ENCODE measurements around the gene FBXL3.
A peak's percentile ranks its signal among the peaks of the same experiment; 100 is the strongest.

The FBXL3 gene, protein sequence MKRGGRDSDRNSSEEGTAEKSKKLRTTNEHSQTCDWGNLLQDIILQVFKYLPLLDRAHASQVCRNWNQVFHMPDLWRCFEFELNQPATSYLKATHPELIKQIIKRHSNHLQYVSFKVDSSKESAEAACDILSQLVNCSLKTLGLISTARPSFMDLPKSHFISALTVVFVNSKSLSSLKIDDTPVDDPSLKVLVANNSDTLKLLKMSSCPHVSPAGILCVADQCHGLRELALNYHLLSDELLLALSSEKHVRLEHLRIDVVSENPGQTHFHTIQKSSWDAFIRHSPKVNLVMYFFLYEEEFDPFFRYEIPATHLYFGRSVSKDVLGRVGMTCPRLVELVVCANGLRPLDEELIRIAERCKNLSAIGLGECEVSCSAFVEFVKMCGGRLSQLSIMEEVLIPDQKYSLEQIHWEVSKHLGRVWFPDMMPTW

DNA sequence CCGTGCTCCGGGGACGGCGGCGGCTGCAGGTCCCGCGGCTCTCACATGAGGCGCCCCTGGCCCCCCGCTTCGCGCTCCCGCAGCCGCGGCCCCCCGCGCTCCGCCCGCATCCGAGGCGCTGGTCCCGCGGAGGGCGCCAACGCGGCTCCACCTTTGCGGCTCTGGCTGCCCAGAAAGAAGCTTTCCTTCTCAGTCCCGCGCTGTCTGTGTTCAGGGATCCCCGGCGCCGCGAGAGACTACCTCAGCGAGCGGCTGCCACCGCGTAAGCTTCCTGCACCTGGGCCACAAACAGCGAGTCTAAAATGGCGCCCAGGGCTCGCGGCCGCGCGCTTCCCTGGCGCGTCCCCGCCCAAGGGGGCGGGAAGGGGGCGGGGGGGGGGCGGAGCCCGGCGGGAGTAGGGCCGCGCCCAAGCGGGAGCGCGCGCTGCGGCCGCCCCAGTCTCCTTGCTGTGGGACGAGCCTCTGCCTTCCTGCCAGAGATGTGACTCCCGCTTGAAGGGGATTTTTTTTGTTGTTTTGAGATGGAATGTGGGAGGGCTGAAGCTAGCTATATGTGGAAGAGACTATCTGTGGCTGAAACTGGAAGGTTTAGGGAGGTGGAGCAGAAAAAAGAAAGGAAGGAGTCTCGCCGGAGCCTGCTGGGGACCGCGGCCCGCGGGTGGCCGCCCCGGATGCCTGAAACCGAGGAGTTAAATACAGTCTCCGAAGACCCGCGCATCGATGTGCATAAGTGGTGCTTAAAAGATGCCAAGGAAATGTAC lies at the start of gene FBXL3:
Gene FBXL3 (minus strand): TSS at position 299 of the 761 bp plus-strand sequence. CDS start 5,299 bp downstream, outside the sequence.
- peak; percentile 40 for DNase-seq

DNA sequence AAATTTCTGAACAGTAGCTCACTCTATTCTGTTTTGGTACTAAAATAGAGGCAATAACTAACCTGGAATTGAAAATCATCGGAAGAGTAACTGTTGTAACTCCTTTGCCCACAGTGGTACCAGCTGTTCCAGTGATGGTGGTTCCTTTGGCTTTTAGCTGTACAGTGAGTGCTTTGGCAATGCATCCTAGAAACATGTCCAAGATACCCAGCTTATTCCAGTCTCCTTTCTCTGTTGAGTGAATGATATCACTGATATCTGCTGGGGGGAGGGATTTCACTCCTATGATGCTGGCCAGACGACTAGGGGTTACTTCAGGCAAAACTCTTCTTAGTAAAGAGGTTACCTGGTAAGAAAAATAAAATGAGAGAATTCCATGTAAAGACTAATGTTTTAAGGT lies 40.6 kb upstream of the FBXL3 start:
- DNase-seq: no peak

- DNase-seq: no peak
Measured at GRCh38 chr13:77065461-77066147, 38.6 kb upstream of the FBXL3 start.

GRCh38 chr13:77062097-77062496 lies 35.1 kb upstream of the FBXL3 start:
- no peak for DNase-seq

DNA sequence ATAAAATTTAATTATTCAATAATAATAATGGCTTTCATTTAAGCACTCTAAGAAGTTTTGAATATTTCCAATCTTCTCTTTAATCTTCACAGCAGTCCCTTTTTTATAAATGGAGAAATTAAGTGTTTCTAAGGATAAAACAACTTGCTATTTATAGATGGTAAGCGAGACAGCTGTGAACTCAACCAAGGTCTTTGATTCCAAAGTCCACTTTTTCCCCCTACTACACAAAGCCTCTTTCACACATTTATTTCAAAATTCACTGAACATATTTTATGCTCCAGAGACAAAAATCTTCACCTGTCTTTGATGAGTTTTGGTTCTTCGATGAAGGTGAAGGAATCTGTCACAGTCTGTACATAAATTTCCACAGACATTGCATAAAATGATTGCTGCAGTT lies 34.4 kb upstream of the FBXL3 start:
- DNase-seq: no peak

GRCh38 chr13:77056886-77057285 lies 29.9 kb upstream of the FBXL3 start:
- no peak for DNase-seq

- DNase-seq: no peak
Measured at GRCh38 chr13:77056382-77056781, 29.4 kb upstream of the FBXL3 start.

- DNase-seq: no peak
Measured at GRCh38 chr13:77055158-77055557, 28.2 kb upstream of the FBXL3 start.

DNA sequence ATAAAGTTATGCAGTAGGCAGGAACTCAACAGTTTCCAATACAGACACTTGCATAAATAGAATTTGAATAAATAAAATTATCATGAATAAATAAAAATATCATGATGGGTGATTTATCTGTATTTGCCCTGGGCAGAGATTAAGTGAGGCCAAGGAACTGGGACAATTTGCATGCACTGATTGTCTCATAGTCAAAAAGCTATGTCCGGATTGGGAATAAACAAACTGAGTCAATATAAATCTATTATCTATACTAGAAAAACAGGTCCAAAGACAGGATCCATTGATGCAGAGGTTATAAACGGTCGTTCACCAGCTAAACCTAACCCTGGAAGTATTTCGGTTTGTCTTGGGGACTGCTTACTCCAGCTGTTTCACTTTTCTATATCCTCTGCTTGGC lies 26.2 kb upstream of the FBXL3 start:
- no peak for DNase-seq

DNA sequence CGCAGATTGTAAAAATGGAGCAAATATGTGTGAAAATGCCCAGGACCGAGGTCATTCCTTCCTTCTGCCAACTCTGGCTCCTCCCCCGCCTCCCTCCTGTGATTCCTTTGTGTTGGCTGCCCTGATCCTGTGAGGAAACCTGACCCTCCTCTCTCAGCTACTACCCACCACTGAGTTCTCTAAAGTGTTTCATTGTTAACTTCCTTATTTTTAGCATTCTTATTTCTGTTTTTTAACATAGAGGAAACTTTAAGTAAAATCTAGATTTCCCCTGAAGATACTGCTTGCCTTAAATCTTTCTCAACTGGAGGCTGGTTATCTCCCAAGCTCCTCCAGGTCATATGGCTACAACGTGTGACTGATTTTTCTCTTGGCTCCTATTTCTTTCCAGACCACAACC lies 21.7 kb upstream of the FBXL3 start:
- DNase-seq: no peak

DNA sequence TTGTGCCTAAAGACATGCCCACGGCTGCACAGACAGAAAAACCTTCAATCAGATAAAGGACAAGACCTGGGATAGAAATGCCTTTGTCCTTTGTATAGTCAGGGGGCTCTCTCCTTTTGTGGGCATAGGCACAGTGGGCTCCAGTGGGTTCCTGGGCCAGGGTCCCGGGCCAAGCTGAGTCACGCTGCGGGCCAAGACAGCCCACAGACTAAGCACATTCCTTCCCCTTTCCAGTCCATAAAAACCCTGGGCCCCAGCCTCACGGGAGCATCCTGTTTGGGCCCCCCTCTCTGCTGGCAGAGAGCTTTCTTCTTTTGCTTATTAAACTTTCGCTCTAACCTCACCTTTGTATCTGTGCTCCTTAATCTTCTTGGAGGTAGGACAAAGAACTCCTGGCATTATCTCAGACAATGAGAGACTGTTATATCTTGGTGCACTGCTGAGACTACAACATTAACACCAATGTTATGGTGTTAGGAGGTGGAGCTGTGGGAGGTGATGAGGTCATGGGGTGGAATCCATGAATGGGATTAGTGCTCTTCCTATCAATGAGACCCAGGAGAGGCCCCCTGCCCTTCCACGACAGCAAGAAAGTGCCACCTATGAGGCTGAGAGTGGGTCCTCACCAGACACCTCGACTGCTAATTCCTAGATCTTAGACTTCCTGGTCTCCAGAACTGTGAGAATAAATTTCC lies 20.8 kb upstream of the FBXL3 start:
- DNase-seq: no peak

DNA sequence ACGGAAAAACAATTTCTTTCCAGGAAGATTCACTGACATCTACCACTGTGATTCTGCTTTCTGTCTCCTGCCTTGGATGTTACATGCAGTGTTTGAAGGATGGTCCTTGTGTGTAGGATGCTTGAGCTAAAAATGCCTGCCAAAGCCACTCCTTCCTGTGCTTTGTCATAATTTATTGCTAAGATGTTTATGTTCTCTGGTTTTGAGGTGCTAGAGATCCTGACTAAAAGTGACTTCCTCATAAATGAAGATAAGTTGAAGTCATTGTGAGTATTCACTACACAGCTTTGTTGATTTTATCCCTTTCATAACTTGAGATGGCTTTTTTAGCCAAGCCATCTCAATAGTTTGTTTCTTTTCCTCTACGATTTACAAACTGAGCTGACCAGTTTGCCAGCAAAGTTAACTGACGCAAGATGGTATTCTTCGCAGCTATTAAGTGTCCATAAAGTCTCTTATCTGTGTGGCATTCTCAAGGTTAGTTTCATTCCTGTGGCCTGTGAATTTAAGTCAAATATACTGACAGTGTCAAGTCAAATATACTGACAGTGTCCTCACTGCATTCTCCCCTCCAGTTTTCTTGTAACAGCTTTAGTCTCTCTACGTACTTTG lies 15.7 kb upstream of the FBXL3 start:
- DNase-seq: no peak

DNA sequence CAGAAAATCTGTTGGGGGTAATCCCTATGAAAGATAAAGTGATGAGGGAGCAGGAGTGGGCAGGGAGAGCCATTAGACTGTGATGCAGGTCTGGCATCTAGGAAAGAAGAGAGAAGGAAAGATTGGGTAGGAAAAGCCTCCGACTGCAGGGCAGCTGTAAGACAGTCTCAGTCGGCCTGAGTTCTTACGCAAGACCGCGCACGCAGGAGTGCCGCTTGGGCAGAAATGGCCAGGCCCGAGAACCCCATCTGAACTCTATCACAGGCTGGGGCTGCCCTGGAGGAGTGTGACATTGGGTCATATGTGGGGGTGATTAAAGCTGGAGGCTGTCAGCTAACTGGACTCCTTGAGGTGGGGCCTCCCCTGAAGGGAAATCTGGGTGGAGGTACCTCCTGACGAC lies 13.9 kb upstream of the FBXL3 start:
- no peak for DNase-seq

GRCh38 chr13:77040076-77040475 lies 13.1 kb upstream of the FBXL3 start:
- no peak for DNase-seq

- no peak for DNase-seq
Measured at GRCh38 chr13:77038907-77039480, 12.0 kb upstream of the FBXL3 start.

GRCh38 chr13:77036279-77036678 lies 9.3 kb upstream of the FBXL3 start:
- no peak for DNase-seq

DNA sequence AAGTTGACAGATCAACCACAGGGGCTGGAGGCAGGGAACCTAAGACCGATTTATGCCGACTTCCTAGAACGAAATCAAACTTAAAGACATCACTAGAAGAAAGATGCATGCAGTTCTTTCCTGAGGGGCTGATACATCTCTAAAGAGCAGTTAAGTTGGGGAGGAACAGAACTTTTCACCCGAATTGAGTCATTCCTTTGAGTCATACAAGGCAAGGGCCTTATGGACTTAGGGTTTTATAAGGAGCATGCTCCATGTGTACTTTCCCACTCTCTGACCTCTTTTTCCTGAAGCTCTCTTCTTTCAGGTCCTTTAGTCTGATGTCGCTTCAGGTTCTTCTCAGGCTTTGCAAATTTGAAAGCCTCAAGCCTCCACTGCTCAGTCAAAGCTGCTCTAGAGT lies 7.9 kb upstream of the FBXL3 start:
- DNase-seq: no peak

- no peak for DNase-seq
Measured at GRCh38 chr13:77033717-77034302, 6.9 kb upstream of the FBXL3 start.

DNA sequence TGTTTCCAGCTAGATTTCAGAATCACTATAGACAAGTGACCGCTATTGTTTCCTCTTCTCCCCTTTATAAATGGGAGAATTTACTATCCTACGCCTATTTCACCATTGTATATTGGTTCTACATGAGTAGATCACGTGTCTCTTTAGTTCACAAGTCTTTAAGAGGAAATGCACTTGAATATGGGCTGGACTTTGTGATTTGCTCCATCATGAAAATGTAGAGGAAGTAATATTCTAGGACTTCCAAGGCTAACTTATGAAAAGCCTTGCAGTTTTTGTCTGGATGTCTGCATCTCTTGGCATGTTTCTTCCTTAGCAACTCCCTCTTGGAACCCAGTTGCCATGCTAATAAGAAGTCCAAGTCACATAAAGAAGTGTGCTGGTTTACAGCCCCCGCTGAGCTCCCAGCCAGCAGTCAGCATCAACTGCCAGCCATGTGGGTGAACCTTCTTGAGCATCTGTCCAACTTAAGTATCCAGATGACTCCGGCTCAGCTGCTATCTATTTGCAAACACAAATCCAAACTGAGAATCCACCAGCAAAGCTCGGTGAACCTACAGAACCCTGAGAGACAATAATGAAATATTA lies 4.8 kb upstream of the FBXL3 start:
- DNase-seq: peak; percentile 1

- no peak for DNase-seq
Measured at GRCh38 chr13:77029436-77029835, 2.5 kb upstream of the FBXL3 start.

DNA sequence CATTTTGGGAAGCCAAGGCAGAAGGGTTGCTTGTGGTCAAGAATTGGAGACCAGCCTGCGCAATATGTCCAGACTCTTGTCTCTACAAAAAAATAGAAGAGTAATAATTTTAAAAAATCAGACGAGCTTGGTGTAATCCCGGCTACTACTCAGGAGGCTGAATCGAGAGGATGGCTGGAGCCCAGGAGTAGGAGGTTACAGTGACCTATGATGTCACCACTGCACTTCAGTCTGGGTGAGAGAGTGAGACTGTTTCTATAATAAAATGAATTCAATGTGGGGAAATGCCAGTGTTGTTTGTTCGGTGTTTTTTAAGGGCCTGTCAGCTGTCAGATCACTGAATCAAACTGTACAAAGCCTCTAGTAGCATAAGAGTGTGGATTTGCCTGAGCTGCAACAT lies 1.2 kb upstream of the FBXL3 start:
- no peak for DNase-seq

All from DMS 273 treated with DMSO at 0.1 percent for 48 hours (cell line).